NCI-H345 treated with DMSO at 0.1 percent for 48 hours (cell line): ENCODE data around the gene LYZL6.

ENCODE experiments used
- DNase-seq: peaks from one replicate; lab custom pipeline; 2025; ENCODE audit not compliant: unreplicated experiment; lab: John Stamatoyannopoulos, UW

The LYZL6 gene, protein sequence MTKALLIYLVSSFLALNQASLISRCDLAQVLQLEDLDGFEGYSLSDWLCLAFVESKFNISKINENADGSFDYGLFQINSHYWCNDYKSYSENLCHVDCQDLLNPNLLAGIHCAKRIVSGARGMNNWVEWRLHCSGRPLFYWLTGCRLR

GRCh38 chr17:35943537-35943936, at the start of gene LYZL6:
Gene LYZL6, minus strand, starts transcription at chr17:35943713. Its CDS starts 4,357 bp downstream, at chr17:35939356.
- DNase-seq = no peak

DNA sequence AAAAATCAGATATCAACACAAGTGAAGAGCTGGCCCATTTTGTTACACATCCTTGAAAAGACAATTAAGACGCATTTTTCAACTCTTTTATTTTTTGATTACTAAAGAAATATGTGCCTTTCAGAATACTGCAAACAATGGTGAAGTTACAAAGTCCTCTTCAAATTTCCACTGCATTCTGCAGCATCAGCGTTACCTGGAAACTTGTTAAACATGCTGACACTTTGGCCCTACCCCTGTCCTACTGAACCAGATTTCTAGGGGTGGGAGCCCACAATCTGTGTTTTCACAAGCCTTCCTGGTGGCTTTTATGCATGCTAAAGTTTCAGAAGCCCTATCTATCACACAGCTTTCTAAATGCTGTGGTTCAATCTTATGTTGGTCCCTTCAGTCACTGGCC, 47.6 kb upstream of the LYZL6 start:
- no peak for DNase-seq

GRCh38 chr17:35988164-35988563, 44.7 kb upstream of the LYZL6 start:
- no peak for DNase-seq

DNA sequence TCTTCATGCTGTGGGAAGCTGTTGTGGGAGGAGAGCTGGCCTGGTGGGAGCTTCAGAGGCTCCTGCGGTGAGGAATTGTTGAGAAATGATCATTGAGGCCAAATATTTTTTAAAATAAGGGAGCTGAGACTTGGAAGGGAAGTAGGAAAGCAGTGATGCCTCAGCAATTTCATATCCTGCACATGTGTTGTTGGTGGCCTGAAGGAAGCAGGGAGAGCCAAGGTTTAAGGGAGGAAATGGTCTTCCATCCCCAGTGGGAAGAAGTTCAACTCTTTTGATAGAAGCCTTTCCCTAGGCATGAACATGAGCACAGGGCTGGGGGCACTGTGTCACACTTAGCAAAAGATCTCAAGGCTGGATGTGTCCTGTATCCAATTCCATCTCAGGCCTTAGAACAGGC, 43.1 kb upstream of the LYZL6 start, which contains the start of gene CCL14:
Gene CCL14 (minus strand): TSS at position 87 of the 400 bp plus-strand sequence. CDS start 80 bp downstream, at position 7.
- no peak for DNase-seq

DNA sequence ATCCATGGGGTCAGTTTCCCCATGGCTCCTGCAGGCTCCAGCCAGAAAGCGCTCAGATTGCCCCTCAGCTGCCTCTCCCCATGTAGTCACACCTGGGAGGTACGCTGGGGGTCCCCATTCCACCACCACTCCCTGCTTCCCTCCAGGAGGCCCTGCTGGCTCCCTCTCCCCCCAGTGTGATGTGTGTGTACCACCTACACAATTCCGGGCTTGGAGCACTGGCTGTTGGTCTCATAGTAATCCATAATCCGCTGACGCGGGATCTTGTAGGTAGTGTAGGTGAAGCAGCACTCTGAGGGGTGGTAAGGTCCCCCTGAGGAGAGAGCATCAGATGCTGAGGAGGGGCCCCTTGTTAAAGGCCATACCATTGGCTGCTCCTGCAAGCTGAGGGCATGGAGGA, 40.6 kb upstream of the LYZL6 start:
- DNase-seq = no peak

DNA sequence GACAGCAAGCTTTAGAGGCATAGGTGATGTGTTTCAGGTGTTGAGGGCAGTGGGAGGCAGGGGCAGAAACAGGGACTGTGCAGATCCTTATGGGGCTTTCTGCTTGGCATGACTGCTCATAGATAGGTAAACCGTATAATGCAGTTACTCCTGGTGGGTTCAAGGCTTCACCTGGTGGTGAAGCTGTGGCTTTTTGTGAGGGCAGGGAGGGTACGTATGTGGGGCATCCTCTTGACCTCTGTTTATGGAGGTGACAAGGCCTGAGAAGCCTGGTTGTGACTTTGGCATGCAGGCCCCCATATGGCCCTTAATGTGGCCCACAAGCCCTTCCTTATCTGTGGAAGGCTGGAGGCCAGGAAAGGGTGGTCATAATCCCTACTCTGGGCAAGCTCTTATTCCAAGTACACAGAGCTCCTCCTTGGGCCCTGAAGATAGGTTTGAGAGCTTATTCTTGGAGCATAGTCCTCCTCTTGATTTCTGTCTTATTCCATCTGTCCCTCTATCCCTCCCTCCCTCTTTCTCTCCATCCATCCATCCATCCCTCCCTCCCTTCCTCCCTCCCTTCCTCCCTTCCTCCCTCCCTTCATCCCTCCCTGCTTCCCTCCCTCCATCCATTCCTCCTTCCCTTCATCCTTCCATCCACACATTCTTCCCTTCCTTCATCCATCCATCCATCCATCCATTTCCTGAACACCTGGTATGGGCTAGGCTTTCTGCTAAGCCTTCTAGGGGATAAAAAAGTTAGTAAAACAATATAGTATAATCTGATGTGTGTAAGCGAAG, 39.1 kb upstream of the LYZL6 start:
- DNase-seq = no peak

DNA sequence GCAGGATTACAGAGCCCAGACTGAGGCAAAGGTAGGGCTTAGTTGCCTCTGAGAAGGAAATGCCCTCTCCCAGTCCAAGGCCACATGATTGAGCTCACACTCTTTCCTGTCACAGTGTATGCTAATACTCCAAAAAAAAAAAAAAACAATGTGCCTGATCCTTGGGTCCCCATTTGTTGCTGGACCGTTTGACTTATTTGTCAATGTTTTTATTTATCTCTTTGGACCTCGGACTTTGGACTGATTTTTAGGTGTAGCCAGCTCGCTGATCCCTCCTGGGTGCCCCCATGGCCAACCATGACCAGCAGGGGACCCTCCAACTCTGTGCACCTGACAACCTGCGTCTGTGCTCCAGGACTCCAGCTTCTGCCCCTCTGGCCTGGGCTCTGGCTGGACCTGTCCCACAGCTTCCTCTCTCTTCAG, 38.4 kb upstream of the LYZL6 start:
- DNase-seq = no peak

- no peak for DNase-seq
Measured at GRCh38 chr17:35981246-35981645, 37.7 kb upstream of the LYZL6 start, which contains the start of gene CCL16. Gene CCL16, minus strand, starts transcription at chr17:35981497. Its CDS starts 77 bp downstream, at chr17:35981420.

DNA sequence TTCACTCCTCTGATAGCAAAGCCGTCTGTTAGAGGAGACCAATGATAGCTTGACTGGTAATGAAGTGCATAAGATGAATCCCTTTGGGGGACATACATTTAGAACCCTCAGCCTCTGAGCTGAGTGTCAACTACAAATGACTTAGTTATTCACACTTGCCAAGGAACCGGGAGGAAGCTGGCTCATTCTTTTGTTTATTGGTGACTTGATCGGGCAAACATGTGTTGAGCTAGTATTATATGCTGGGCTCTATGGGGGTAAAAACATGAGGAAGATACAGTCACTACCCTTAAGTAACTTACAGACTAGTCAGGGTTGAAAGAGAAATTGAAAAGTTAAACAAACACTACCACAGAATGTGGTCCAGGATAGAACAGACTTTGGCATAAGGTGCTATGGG, 34.8 kb upstream of the LYZL6 start:
- no peak for DNase-seq

DNA sequence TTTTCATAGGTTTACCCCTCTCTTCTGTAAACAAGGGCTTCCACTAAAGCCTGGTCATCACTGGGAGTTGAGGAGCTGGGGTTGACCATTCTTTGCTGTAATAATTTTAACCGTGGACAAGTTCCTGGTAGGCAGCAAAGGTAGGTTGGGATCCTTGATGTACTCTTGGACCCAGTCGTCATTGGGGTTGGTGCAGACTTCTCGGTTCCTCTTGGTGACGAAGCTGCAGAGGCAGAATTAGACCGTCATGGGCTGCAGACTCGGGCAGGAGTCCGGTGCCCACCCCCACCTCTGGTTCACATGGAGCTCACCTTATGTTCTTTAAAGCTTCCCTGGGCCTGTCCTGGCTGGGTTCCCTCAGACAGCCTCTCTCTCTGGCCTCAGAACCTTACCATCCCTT, 34.0 kb upstream of the LYZL6 start:
- no peak for DNase-seq

GRCh38 chr17:35973333-35974260, 30.1 kb upstream of the LYZL6 start:
- DNase-seq = no peak

DNA sequence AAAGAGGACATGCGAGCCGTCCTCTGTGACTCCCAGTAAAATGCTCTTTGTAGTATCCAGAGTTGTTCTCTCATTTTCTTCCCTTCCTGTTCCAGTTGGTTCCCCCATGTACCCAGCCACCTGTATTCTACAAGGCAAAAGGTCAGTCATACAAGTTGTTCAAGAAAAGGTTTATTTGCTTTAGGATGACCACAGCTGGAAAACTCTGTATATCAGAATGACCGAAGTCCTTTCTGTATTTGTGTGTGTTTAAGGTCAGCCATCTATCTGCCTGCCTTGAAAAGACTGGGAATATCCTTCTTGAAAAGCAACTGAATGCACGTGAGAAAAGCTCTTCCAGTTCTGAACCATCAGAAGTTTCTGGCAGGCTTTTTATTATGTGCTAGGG, 29.4 kb upstream of the LYZL6 start:
- no peak for DNase-seq

DNA sequence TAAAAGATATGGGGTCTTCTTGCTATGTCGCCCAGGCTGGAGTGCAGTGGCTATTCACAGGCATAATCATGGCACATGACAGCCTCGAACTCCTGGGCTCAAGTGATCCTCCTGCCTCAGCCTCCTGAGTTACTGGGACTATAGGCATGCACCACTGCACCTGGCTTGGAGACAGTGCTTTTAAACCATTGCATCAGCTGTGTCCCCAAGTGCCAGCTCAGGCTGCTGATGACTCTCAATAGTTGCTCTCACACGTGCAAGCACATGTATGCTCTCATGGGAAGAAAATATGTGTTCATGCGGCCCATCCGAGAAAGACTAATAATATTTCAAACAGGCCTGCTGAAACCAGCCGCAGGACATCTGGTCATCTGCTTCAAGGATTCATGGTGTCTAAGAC, 29.0 kb upstream of the LYZL6 start:
- no peak for DNase-seq

DNA sequence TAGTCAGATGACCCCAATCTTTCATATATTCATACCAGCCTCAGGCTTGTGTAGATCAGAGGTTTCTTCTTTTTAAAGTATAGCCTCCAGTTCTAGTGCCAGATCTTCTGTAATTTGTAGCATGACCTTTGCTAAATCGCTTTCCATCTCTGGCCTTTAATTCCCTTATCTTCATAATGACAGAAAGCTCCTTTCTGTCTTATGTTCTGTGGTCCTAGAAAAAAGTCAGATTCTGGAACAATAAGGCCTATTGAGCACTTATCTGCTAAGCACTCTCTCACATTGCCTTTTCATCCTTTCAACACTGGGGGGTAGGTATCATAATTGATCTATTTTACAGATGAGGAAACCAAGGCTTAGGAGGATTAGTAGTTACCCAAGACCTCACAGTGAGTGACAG, 28.6 kb upstream of the LYZL6 start:
- no peak for DNase-seq

GRCh38 chr17:35969558-35970380, 26.3 kb upstream of the LYZL6 start:
- peak; percentile 68 for DNase-seq

- DNase-seq = no peak
Measured at GRCh38 chr17:35968520-35969054, 25.1 kb upstream of the LYZL6 start.

DNA sequence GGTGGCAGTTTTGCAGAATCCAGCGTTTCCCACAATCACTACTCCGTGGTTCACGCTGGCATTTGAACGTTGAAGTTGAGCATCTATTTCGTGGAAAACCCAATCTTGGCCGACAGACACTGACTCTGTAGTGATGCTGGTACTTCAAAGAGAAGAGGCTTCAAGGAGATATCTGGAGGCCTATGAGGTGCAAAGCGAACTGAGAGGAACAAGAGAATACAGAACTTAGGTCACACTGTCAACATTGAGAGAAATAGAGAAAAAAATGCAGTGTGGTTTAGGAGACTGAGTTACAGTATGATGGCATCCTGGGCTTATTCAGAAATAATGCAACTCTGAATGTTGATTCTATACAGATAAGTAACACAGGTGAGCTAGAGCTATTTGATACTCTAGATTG, 21.8 kb upstream of the LYZL6 start:
- DNase-seq = no peak

GRCh38 chr17:35963663-35964062, 20.1 kb upstream of the LYZL6 start:
- no peak for DNase-seq

- DNase-seq = no peak
Measured at GRCh38 chr17:35953720-35954119, 10.2 kb upstream of the LYZL6 start.

GRCh38 chr17:35949401-35949800, 5.9 kb upstream of the LYZL6 start:
- DNase-seq = no peak
